Heart left ventricle (tissue), 16 donors: ENCODE measurements around the gene FEZ2. TPM values are rescaled to one million over a fixed set of nuclear protein-coding genes. Genes with fewer than 3 reads are reported as not detected.

Experiments
- ATAC-seq, 4 donors: fragments of 200-7000 bp; cut with Tn5 transposase; one replicate each; pipeline ENCODE4 v1.9.1; 2020 to 2022; ENCODE audit warnings: moderate library complexity in 4 of 4, mild to moderate bottlenecking in 3 of 4, moderate number of reproducible peaks in 1 of 4
- DNase-seq, 5 donors: peaks; one replicate each; pipeline ENCODE4 v3.0.0-alpha.2; 2020
- H3K27ac ChIP-seq, 12 donors: fragments of 200-600 bp; sonication (generic) in 4 of 12; one replicate each; pipeline versions ENCODE4 v1.5.0 to v1.8.0; 2016 to 2022; ENCODE audit warnings: mild to moderate bottlenecking in 2 of 12
- H3K27me3 ChIP-seq, 9 donors: fragments of 200-600 bp; sonication (generic) in 2 of 9; one replicate each; pipeline versions ENCODE4 v1.5.1 to v1.8.0; 2016 to 2022; ENCODE audit warnings: mild to moderate bottlenecking in 3 of 9
- H3K36me3 ChIP-seq, 9 donors: fragments of 200-600 bp; sonication (generic) in 2 of 9; one replicate each; pipeline versions ENCODE4 v1.5.0 to v1.8.0; 2018 to 2022; ENCODE audit warnings: mild to moderate bottlenecking in 2 of 9
- H3K4me1 ChIP-seq, 12 donors: fragments of 200-600 bp; sonication (generic) in 4 of 12; one replicate each; pipeline versions ENCODE4 v1.5.0 to v1.8.0; 2016 to 2022; ENCODE audit warnings: mild to moderate bottlenecking in 3 of 12
- H3K4me3 ChIP-seq, 12 donors: fragments of 200-600 bp; sonication (generic) in 4 of 12; one replicate each; pipeline versions ENCODE4 v1.5.0 to v1.8.0; 2017 to 2022; ENCODE audit warnings: mild to moderate bottlenecking in 9 of 12, moderate library complexity in 4 of 12
- H3K9me3 ChIP-seq, 12 donors: fragments of 200-600 bp; sonication (generic) in 4 of 12; one replicate each; pipeline versions ENCODE4 v1.5.0 to v1.8.0; 2016 to 2022; ENCODE audit warnings: mild to moderate bottlenecking in 1 of 12
- CTCF ChIP-seq, 12 donors: fragments of 200-600 bp; sonication (generic) in 4 of 12; IDR thresholded peaks; one replicate each; pipeline versions ENCODE4 v1.5.0 to v1.8.0; 2018 to 2022; ENCODE audit warnings: antibody characterized with exemption in 12 of 12, mild to moderate bottlenecking in 5 of 12
- POLR2A ChIP-seq, 2 donors: fragments of 450-650 bp; IDR thresholded peaks; one replicate each; pipeline ENCODE4 v1.6.1; 2017; ENCODE audit warnings: antibody characterized with exemption in 2 of 2, mild to moderate bottlenecking in 2 of 2, moderate library complexity in 2 of 2
- WGBS, 4 donors: extraction: QIAGEN DNeasy Blood & Tissue Kit in 2 of 4; methylation state at CpG; one replicate each; pipeline versions ENCODE4 v1.1.5 to v1.1.7; 2013 to 2018; 5-methylcytosine and 5-hydroxymethylcytosine counted together
- intact Hi-C, 10 donors: fragments of 100-400 bp; cut with DNase I; formaldehyde crosslinking; loops; one replicate each; pipeline versions ENCODE4 v1.11.1 to v1.14.2; 2022
- polyA plus RNA-seq, 2 donors: library from polyadenylated mRNA; stranded (reverse); fragments of 200-250 nt; gene quantifications; one replicate each; pipeline ENCODE4 v1.2.3, GENCODE V29; 2013
- total RNA-seq, 9 donors: library from RNA; depleted of rRNA in 2 of 9; stranded (reverse); fragments of >200 nt in 2 of 9; fragmentation: NEBNext Ultra II Directional in 3 of 9; extraction: Animal tissue kit (Norgen Biotek cat#: 25700) in 3 of 9; gene quantifications; one replicate each; pipeline versions ENCODE4 v1.1.0 to v1.2.4, GENCODE V29; 2016 to 2023
- donor health status: ischemic (EF 13 %, LVEDD 7.1; RV severe dilation, severe dysfunction).
- donor health status: healthy with polysubstance abuse.
- donor health status: DM: no; HTN: yes; CAD: no.
- donor health status: DM: no; HTN: no; CAD: no.
- donor health status: ischemic (EF 25% LVEDD 6.9; RV normal size, moderate dysfunction).
- donor health status: ischemic (EF 25% LVEDD 5.7; RV mildly dilated, moderate dysfunction).
- donor health status: healthy.
- donor health status: DM: yes; HTN: yes; CAD: no.
- donor health status: ischemic (EF 35%, LVEDD 5.7; RV mildly dilated, moderate dysfunction).
- donor health status: nonischemic (EF 11% LVEDD 7.7; RV severe dilation, severe dysfunction).
- donor health status: DM: yes; HTN: yes; CAD: no.
- donor health status: PGD.
- donor health status: ischemic (EF 29% LVEDD 5.4; RV normal size, mild dysfunction).
- donor health status: nonischemic (EF 23%, LVEDD 6.1; RV moderate dilation, normal function).

Gene FEZ2
- total and polyA plus RNA-seq, 11 donors, result 26.5 to 55.4 (median 48.4) TPM

GRCh38 chr2:36626071-36626470 is 28.1 kb upstream of the FEZ2 start:
- no peak for ATAC-seq
- Histone ChIP-seq H3K36me3 (no peaks in the 10 kb centered on the region), H3K4me3 (no peak overlapping the region), H3K9me3 (peaks cover 0 to 22% (median 8%) of the 10 kb centered on the region in 12 donors), H3K27ac (no peak overlapping the region), H3K4me1 (no peaks in the 10 kb centered on the region), H3K27me3 (peaks cover 0 to 3% (median 0%) of the 10 kb centered on the region in 9 donors)
- 96 to 100% (median 98%) methylated on average over 3 of the region's 3 CpGs for WGBS, 4 donors
- intact Hi-C loops, result no loop called here
- no peak for DNase-seq
- TF ChIP-seq CTCF (IDR thresholded peaks at IDR 0.05) (no peak), POLR2A (IDR thresholded peaks at IDR 0.05) (no peak)

GRCh38 chr2:36625304-36625703 is 27.3 kb upstream of the FEZ2 start:
- Histone ChIP-seq H3K4me1 (no peaks in the 10 kb centered on the region), H3K27ac (no peak overlapping the region), H3K9me3 (peaks cover 0 to 22% (median 8%) of the 10 kb centered on the region in 12 donors), H3K4me3 (no peak overlapping the region), H3K27me3 (peaks cover 0 to 3% (median 0%) of the 10 kb centered on the region in 9 donors), H3K36me3 (no peaks in the 10 kb centered on the region)
- no peak for TF ChIP-seq CTCF (IDR thresholded peaks at IDR 0.05)
- TF ChIP-seq POLR2A (IDR thresholded peaks at IDR 0.05), result no peak
- intact Hi-C loops, result no loop called here
- DNase-seq (no peak), ATAC-seq (no peak)
- 79 to 89% (median 85%) methylated on average over 2 of the region's 2 CpGs for WGBS, 4 donors

GRCh38 chr2:36620321-36620720 is 22.4 kb upstream of the FEZ2 start:
- intact Hi-C loops, result no loop called here

GRCh38 chr2:36618381-36618780 is 20.4 kb upstream of the FEZ2 start:
- DNase-seq (no peak), ATAC-seq (peak in 3 of 4 donors; percentile 50 to 74 (median 63))
- intact Hi-C loops, result no loop called here
- WGBS, 4 donors, result 33 to 44% (median 37%) methylated on average over 1 of the region's 1 CpG
- no peak overlapping the region for H3K27ac ChIP-seq
- H3K4me3 ChIP-seq, result no peak overlapping the region
- H3K4me1 ChIP-seq, result no peaks in the 10 kb centered on the region
- H3K9me3 ChIP-seq, result no peaks in the 10 kb centered on the region
- H3K27me3 ChIP-seq, result peaks cover 0 to 3% (median 0%) of the 10 kb centered on the region in 9 donors
- TF ChIP-seq POLR2A (IDR thresholded peaks at IDR 0.05), result no peak
- no peak for TF ChIP-seq CTCF (IDR thresholded peaks at IDR 0.05)
- no peaks in the 10 kb centered on the region for H3K36me3 ChIP-seq

More at GRCh38 chr2:36620321-36620720, 22.4 kb upstream of the FEZ2 start:
- Histone ChIP-seq H3K36me3 (no peaks in the 10 kb centered on the region), H3K4me1 (no peaks in the 10 kb centered on the region), H3K9me3 (peaks cover 0 to 11% (median 6%) of the 10 kb centered on the region in 12 donors), H3K27me3 (peaks cover 0 to 3% (median 0%) of the 10 kb centered on the region in 9 donors), H3K27ac (no peak overlapping the region), H3K4me3 (no peak overlapping the region)
- no peak for TF ChIP-seq POLR2A (IDR thresholded peaks at IDR 0.05)
- TF ChIP-seq CTCF (IDR thresholded peaks at IDR 0.05), result no peak
- 89 to 93% (median 91%) methylated on average over 2 of the region's 2 CpGs for WGBS, 4 donors
- ATAC-seq (no peak), DNase-seq (no peak)
